K562 (cell line): ENCODE data around the gene GNGT1. TPM values are rescaled to one million over a fixed set of nuclear protein-coding genes. Genes with fewer than 3 reads are reported as not detected.

Source experiments
- ATAC-seq: fragments of 200-7000 bp; cut with Tn5 transposase; 3 replicates; pipeline ENCODE4 v1.9.1; 2020; ENCODE audit warnings: moderate library complexity
- BruUV-seq: library from RNA; stranded (reverse); fragments of 400-500 nt; replicated peaks from 2 replicates; lab custom pipeline; 2021; lab: Mats Ljungman, UMichigan
- CTCF ChIA-PET: fragments of 300-600 bp; formaldehyde crosslinking; extraction: SDS; loops from one replicate; lab custom pipeline; 2021; ENCODE audit warnings: low intra/inter-chr PET ratio; lab: Yijun Ruan, JAX
- POLR2A ChIA-PET: fragments of 300-600, 350-650 bp; sonication (Branson Sonifier 250); formaldehyde crosslinking; extraction: SDS; loops from one replicate; lab custom pipeline; 2021; ENCODE audit warnings: antibody characterized with exemption, inconsistent platforms; lab: Yijun Ruan, JAX
- DNase-seq, 4 experiments: peaks; one replicate each; pipeline versions ENCODE4 v3.0.0 to v3.0.0-alpha.2; 2011 to 2018; ENCODE audit warnings: low spot score in 3 of 4, mixed read lengths in 3 of 4; ENCODE audit errors: extremely low read depth in 1 of 4
- FAIRE-seq: peaks from 2 replicates; lab custom pipeline; 2011; peaks lifted over from hg19 to GRCh38; lab: Jason Lieb, UNC
- H2AFZ ChIP-seq: 2 replicates; pipeline ENCODE4 v1.6.0; 2011; ENCODE audit warnings: low read depth, low read length, control low read depth, inconsistent platforms
- H3K27ac ChIP-seq: fragments of 200-600 bp; 3 replicates; pipeline ENCODE4 v1.8.0; 2011; ENCODE audit warnings: low read depth, mild to moderate bottlenecking, control low read depth, inconsistent platforms, low read length, moderate library complexity, mixed read lengths; ENCODE audit errors: extremely low read depth
- H3K27me3 ChIP-seq, 2 experiments: fragments of 300-600 bp in 1 of 2; 2 replicates in 1 of 2; 3 replicates in 1 of 2; pipeline versions ENCODE4 v1.6.0 to v1.8.0; 2011; ENCODE audit warnings: inconsistent platforms in 2 of 2, low read length in 2 of 2, mild to moderate bottlenecking in 1 of 2, mixed read lengths in 1 of 2, moderate library complexity in 1 of 2; ENCODE audit not compliant: control insufficient read depth in 2 of 2, insufficient read depth in 2 of 2
- H3K36me3 ChIP-seq: fragments of 300-600 bp; 3 replicates; pipeline ENCODE4 v1.8.0; 2011; ENCODE audit warnings: mild to moderate bottlenecking, low read length, inconsistent platforms; ENCODE audit not compliant: control insufficient read depth, insufficient read depth
- H3K4me1 ChIP-seq, 2 experiments: fragments of 200-600 bp in 1 of 2; replicated peaks in 1 of 2; 2 replicates in 1 of 2; 3 replicates in 1 of 2; pipeline versions ENCODE4 v1.5.1 to v1.8.0; 2011; ENCODE audit warnings: inconsistent platforms in 2 of 2, low read length in 2 of 2, mild to moderate bottlenecking in 1 of 2, mixed read lengths in 1 of 2, moderate library complexity in 1 of 2; ENCODE audit not compliant: control insufficient read depth in 2 of 2, insufficient read depth in 2 of 2
- H3K4me2 ChIP-seq: 2 replicates; pipeline ENCODE4 v1.6.1; 2011; ENCODE audit warnings: low read length, control low read depth, inconsistent platforms, mixed read lengths; ENCODE audit not compliant: insufficient read depth
- H3K4me3 ChIP-seq: fragments of 200-600 bp; sonication (generic), shearing (Covaris generic); 2 replicates; pipeline ENCODE4 v1.5.1; 2016; ENCODE audit warnings: control low read depth, inconsistent platforms
- H3K79me2 ChIP-seq: fragments of 200-600 bp; 3 replicates; pipeline ENCODE4 v1.8.0; 2011; ENCODE audit warnings: low read length, inconsistent platforms; ENCODE audit not compliant: control insufficient read depth, insufficient read depth
- H3K9ac ChIP-seq, 2 experiments: 2 replicates each; pipeline versions ENCODE4 v1.6.0 to v1.6.1; 2011; ENCODE audit warnings: low read depth in 2 of 2, low read length in 2 of 2, control low read depth in 1 of 2, inconsistent platforms in 1 of 2, mild to moderate bottlenecking in 1 of 2, mixed read lengths in 1 of 2; ENCODE audit not compliant: insufficient read depth in 1 of 2
- H3K9me1 ChIP-seq: one replicate; pipeline ENCODE4 v1.6.0; 2011; ENCODE audit warnings: inconsistent platforms, mild to moderate bottlenecking, low read length, moderate library complexity; ENCODE audit not compliant: control insufficient read depth, insufficient read depth
- H3K9me3 ChIP-seq: replicated peaks from 2 replicates; pipeline ENCODE4 v1.5.1; 2011; ENCODE audit warnings: low read depth, low read length, inconsistent platforms; ENCODE audit not compliant: control insufficient read depth, insufficient read depth
- H4K20me1 ChIP-seq: replicated peaks from 2 replicates; pipeline ENCODE4 v1.6.1; 2011; ENCODE audit warnings: low read length, inconsistent platforms, mixed read lengths; ENCODE audit not compliant: control insufficient read depth, insufficient read depth
- E2F6 ChIP-seq, 2 experiments: IDR thresholded peaks; 2 replicates each; pipeline ENCODE4 v1.6.1; 2011; ENCODE audit warnings: borderline replicate concordance in 1 of 2, control low read depth in 1 of 2, low read depth in 1 of 2, low read length in 1 of 2, mild to moderate bottlenecking in 1 of 2, mixed read lengths in 1 of 2, moderate library complexity in 1 of 2; ENCODE audit not compliant: insufficient read depth in 1 of 2, insufficient read length in 1 of 2, poor library complexity in 1 of 2, severe bottlenecking in 1 of 2; ENCODE audit errors: extremely low read depth in 1 of 2
- EGR1 ChIP-seq: fragments of 450-650 bp; conservative IDR thresholded peaks from 2 replicates; pipeline ENCODE4 v1.6.1; 2017; ENCODE audit warnings: mild to moderate bottlenecking
- MAFG ChIP-seq: fragments of 450-650 bp; conservative IDR thresholded peaks from 2 replicates; pipeline ENCODE4 v1.6.1; 2016; ENCODE audit warnings: missing genetic modification characterization, missing compliant biosample characterization
- MAFK ChIP-seq: IDR thresholded peaks from 2 replicates; pipeline ENCODE4 v1.6.1; 2011; ENCODE audit warnings: low read length, improper control_type of control experiment
- ZNF134 ChIP-seq: fragments of 250-450 bp; sonication (Bioruptor Pico); conservative IDR thresholded peaks from 2 replicates; pipeline ENCODE4 v1.4.0; 2020
- ZNF316 ChIP-seq: fragments of 450-650 bp; IDR thresholded peaks from 2 replicates; pipeline ENCODE4 v1.6.1; 2016
- WGBS: fragments of 100-300 bp; shearing (Covaris generic); methylation state at CpG from one replicate; pipeline ENCODE4 v1.1.6; 2016; ENCODE audit warnings: low coverage, mixed read lengths; ENCODE audit not compliant: insufficient coverage; ENCODE audit errors: missing lambda C conversion rate; 5-methylcytosine and 5-hydroxymethylcytosine counted together
- in situ Hi-C: fragments of 300-500 bp; cut with MboI; formaldehyde crosslinking; loops from 4 replicates; pipeline ENCODE4 v1.15.0; 2018; ENCODE audit warnings: inconsistent platforms, mixed read lengths
- intact Hi-C: fragments of 100-400 bp; cut with micrococcal nuclease; formaldehyde crosslinking; loops from 2 replicates; pipeline ENCODE4 v1.14.2; 2022
- polyA plus RNA-seq, 8 experiments: library from polyadenylated mRNA; depleted of rRNA in 4 of 8; stranded (reverse) in 5 of 8; unstranded in 3 of 8; fragments of >200 nt; fragmentation: Nextera tagmentation in 2 of 8; fragmentation: Illumina TruSeq in 1 of 8; extraction: Ambion mirVana in 2 of 8; extraction: Trizol in 1 of 8; gene quantifications; 2 replicates each; pipeline versions ENCODE4 v1.2.1 to v1.2.3, GENCODE V29; 2011 to 2014; ENCODE audit warnings: inconsistent platforms in 1 of 8, missing spikeins in 1 of 8
- total RNA-seq, 7 experiments: library from RNA; depleted of rRNA in 6 of 7; stranded (reverse); fragments of >200 nt in 6 of 7; fragmentation: Illumina TruSeq in 2 of 7; extraction: Trizol in 2 of 7; gene quantifications; 2 replicates each; pipeline versions ENCODE4 v1.2.1 to v1.2.3, GENCODE V29; 2011 to 2021; ENCODE audit warnings: low replicate concordance in 1 of 7

The GNGT1 gene
- total and polyA plus RNA-seq, 9 of the 15 experiments (the other 6 are each of a cell fraction or from before 2014, with no cell fraction given): 0.04 to 0.83 (median 0.51) TPM; not detected in 2

- Histone ChIP-seq H4K20me1 (no peaks in the 10 kb centered on the region), H3K27ac (no peak within 1 kb of the TSS), H3K4me2 (no peak within 1 kb of the TSS), H2AFZ (no peak within 1 kb of the TSS), H3K9me3 (no peaks in the 10 kb centered on the region), H3K36me3 (no peaks in the 10 kb centered on the region), H3K9me1 (no peaks in the 10 kb centered on the region), H3K9ac (peak within 1 kb of the TSS in 1 of 2 experiments; percentile 11; a peak in 1 of 4 replicates), H3K4me1 (peaks cover 0 to 10% of the 10 kb centered on the region in 2 experiments; a peak in 1 of 5 replicates), H3K27me3 (peaks cover 14 to 22% of the 10 kb centered on the region in 2 experiments), H3K4me3 (no peak within 1 kb of the TSS), H3K79me2 (no peaks in the 10 kb centered on the region)
- peak; percentile 68 for ATAC-seq
- 9% methylated on average over 42 of the region's 49 CpGs for WGBS
- in situ Hi-C loops (no loop called here), intact Hi-C loops (loop anchor here (10.0 kb wide), 1 partner anchor 266 kb away; no protein-coding TSS in a partner anchor)
- TF ChIP-seq E2F6 (IDR thresholded peaks at IDR 0.05; ENCODE audit: borderline replicate concordance in 1 of 2, extremely low read depth in 1 of 2, insufficient read depth in 1 of 2, insufficient read length in 1 of 2, low read depth in 1 of 2, low read length in 1 of 2, poor library complexity in 1 of 2, severe bottlenecking in 1 of 2): peak in 1 of 2 experiments; percentile 12
- TF ChIP-seq ZNF134 (CRISPR knock-in tag): no peak
- TF ChIP-seq EGR1: peak; percentile 72
- peak; percentile 42 for TF ChIP-seq MAFG (tag)
- peak; percentile 16; the same call in 1 of the 2 replicates for TF ChIP-seq MAFK
- peak; percentile 68 for TF ChIP-seq ZNF316
- ChIA-PET POLR2A (no interaction called here), CTCF (no interaction called here)
- BruUV-seq: no TSS peak
- FAIRE-seq: no peak
- peak in 2 of 4 experiments; percentile 12 to 23 for DNase-seq
These were observed 15.8 kb upstream of the GNGT1 start, which contains the start of gene TFPI2 for GRCh38 chr7:93890464-93891068. Gene TFPI2 (minus strand): TSS chr7:93890753. CDS start chr7:93890678, 75 bp downstream.
